ENCODE results near the gene CCR5.

- TF ChIP-seq CTCF (IDR thresholded peaks at IDR 0.05; ENCODE audit: borderline replicate concordance, extremely low read depth, low read length, poor library complexity, severe bottlenecking) (no peak), EZH2 (IDR thresholded peaks at IDR 0.05; ENCODE audit: borderline replicate concordance, low read depth, low read length, severe bottlenecking) (no peak)
Observed at GRCh38 chr3:46420931-46421330, 50.2 kb downstream of the CCR5 start.
